ENCODE results near the gene BPTF.
A peak's percentile ranks its signal among the peaks of the same experiment; 100 is the strongest.

Gene BPTF

GRCh38 chr17:67982034-67982640 lies 156.8 kb downstream of the BPTF start:
- no peaks in the 10 kb centered on the region for H3K27me3 ChIP-seq (ENCODE audit: insufficient read depth, poor library complexity, severe bottlenecking)
- DNase-seq (ENCODE audit: low spot score) (no peak), ATAC-seq (ENCODE audit: low read depth) (no peak)
- no peak overlapping the region for H3K4me3 ChIP-seq (ENCODE audit: severe bottlenecking)
- H3K4me1 ChIP-seq (ENCODE audit: insufficient read depth, poor library complexity, severe bottlenecking) = no peaks in the 10 kb centered on the region
- no peak overlapping the region for H3K27ac ChIP-seq (ENCODE audit: poor library complexity, severe bottlenecking)
- no peak for TF ChIP-seq CTCF (IDR thresholded peaks at IDR 0.05; ENCODE audit: poor library complexity, severe bottlenecking)
- peaks cover 14% of the 10 kb centered on the region for H3K36me3 ChIP-seq (ENCODE audit: low read depth)
- H3K9me3 ChIP-seq (ENCODE audit: severe bottlenecking) = no peaks in the 10 kb centered on the region

- no peak for DNase-seq (ENCODE audit: low spot score)
- H3K4me3 ChIP-seq (ENCODE audit: severe bottlenecking) = no peak overlapping the region
- ATAC-seq (ENCODE audit: low read depth) = no peak
- no peaks in the 10 kb centered on the region for H3K27me3 ChIP-seq (ENCODE audit: insufficient read depth, poor library complexity, severe bottlenecking)
- H3K9me3 ChIP-seq (ENCODE audit: severe bottlenecking) = no peaks in the 10 kb centered on the region
- H3K27ac ChIP-seq (ENCODE audit: poor library complexity, severe bottlenecking) = no peak overlapping the region
- TF ChIP-seq CTCF (IDR thresholded peaks at IDR 0.05; ENCODE audit: poor library complexity, severe bottlenecking) = no peak
- no peaks in the 10 kb centered on the region for H3K4me1 ChIP-seq (ENCODE audit: insufficient read depth, poor library complexity, severe bottlenecking)
- H3K36me3 ChIP-seq (ENCODE audit: low read depth) = peaks cover 14% of the 10 kb centered on the region
Measured at GRCh38 chr17:67982686-67983382, 157.5 kb downstream of the BPTF start.

- Histone ChIP-seq H3K27ac (ENCODE audit: poor library complexity, severe bottlenecking) (no peak overlapping the region), H3K9me3 (ENCODE audit: severe bottlenecking) (no peaks in the 10 kb centered on the region), H3K4me1 (ENCODE audit: insufficient read depth, poor library complexity, severe bottlenecking) (no peaks in the 10 kb centered on the region), H3K4me3 (ENCODE audit: severe bottlenecking) (no peak overlapping the region), H3K36me3 (ENCODE audit: low read depth) (peaks cover 14% of the 10 kb centered on the region), H3K27me3 (ENCODE audit: insufficient read depth, poor library complexity, severe bottlenecking) (no peaks in the 10 kb centered on the region)
- ATAC-seq (ENCODE audit: low read depth) (no peak), DNase-seq (ENCODE audit: low spot score) (no peak)
- no peak for TF ChIP-seq CTCF (IDR thresholded peaks at IDR 0.05; ENCODE audit: poor library complexity, severe bottlenecking)
Measured at GRCh38 chr17:67983383-67983688, 158.0 kb downstream of the BPTF start.

GRCh38 chr17:67990909-67991308 lies 165.6 kb downstream of the BPTF start:
- DNase-seq (ENCODE audit: low spot score) (no peak), ATAC-seq (ENCODE audit: low read depth) (no peak)
- no peaks in the 10 kb centered on the region for H3K9me3 ChIP-seq (ENCODE audit: severe bottlenecking)
- TF ChIP-seq CTCF (IDR thresholded peaks at IDR 0.05; ENCODE audit: poor library complexity, severe bottlenecking) = no peak
- H3K4me3 ChIP-seq (ENCODE audit: severe bottlenecking) = no peak overlapping the region
- no peaks in the 10 kb centered on the region for H3K27me3 ChIP-seq (ENCODE audit: insufficient read depth, poor library complexity, severe bottlenecking)
- H3K36me3 ChIP-seq (ENCODE audit: low read depth) = peaks cover 7% of the 10 kb centered on the region
- H3K27ac ChIP-seq (ENCODE audit: poor library complexity, severe bottlenecking) = no peak overlapping the region
- peaks cover 10% of the 10 kb centered on the region for H3K4me1 ChIP-seq (ENCODE audit: insufficient read depth, poor library complexity, severe bottlenecking)

- ATAC-seq (ENCODE audit: low read depth) = no peak
- Histone ChIP-seq H3K36me3 (ENCODE audit: low read depth) (peaks cover 7% of the 10 kb centered on the region), H3K27ac (ENCODE audit: poor library complexity, severe bottlenecking) (peak overlapping the region; percentile 78), H3K4me3 (ENCODE audit: severe bottlenecking) (peak overlapping the region; percentile 48), H3K9me3 (ENCODE audit: severe bottlenecking) (no peaks in the 10 kb centered on the region), H3K4me1 (ENCODE audit: insufficient read depth, poor library complexity, severe bottlenecking) (peaks cover 10% of the 10 kb centered on the region), H3K27me3 (ENCODE audit: insufficient read depth, poor library complexity, severe bottlenecking) (no peaks in the 10 kb centered on the region)
- TF ChIP-seq CTCF (IDR thresholded peaks at IDR 0.05; ENCODE audit: poor library complexity, severe bottlenecking) = no peak
- no peak for DNase-seq (ENCODE audit: low spot score)
Measured at GRCh38 chr17:67992548-67993152, 167.3 kb downstream of the BPTF start.

Measured in RWPE2 (cell line).